DMS53 treated with DMSO at 0.1 percent for 48 hours (cell line): ENCODE results near the gene NLK.
"Not testable (repeated sequence)": the region's sequence is repeated elsewhere in the genome, so short reads cannot be mapped to it uniquely, and the experiment has no call there.

Experiments
- DNase-seq: peaks from one replicate; lab custom pipeline; 2025; ENCODE audit not compliant: unreplicated experiment; lab: John Stamatoyannopoulos, UW

The NLK gene

DNA sequence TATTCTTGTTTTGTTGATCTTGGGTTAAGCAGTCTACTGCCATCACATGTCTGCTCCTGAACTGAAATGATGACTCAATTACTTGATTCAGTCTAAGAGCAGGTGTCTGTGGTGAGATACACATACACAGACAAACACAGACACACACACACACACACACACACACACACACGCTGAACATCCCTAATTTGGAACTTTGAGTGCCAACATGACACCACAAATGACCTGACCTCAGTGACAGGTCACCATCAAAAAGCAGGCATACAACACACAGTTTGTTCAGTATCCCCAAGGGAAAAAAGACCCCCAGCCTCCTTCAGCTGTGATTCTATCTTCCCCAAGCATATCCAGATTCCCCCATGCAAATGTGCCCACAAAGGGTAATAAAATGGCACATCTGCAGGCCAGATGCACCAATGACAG is 146.4 kb downstream of the NLK start:
- DNase-seq = peak; percentile 38

DNA sequence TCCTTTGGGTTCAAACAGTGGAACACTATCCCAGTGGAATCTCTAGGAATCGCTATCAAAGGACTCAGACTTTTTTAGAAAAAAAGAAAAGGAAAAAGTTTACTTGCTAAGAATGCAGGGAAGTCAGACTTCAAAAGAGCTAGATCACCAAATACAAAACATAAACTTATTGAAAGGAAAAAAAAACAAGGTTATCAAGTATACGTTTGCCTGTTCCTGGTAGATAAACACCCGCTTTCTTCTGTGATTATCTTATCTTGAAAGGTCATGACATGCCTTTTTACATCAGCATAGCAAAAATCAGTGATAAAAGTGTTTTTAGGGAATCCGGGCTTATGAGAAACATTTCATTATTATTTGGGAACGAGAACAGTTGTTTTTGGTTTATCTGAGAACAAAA is 147.2 kb downstream of the NLK start:
- no peak for DNase-seq

DNA sequence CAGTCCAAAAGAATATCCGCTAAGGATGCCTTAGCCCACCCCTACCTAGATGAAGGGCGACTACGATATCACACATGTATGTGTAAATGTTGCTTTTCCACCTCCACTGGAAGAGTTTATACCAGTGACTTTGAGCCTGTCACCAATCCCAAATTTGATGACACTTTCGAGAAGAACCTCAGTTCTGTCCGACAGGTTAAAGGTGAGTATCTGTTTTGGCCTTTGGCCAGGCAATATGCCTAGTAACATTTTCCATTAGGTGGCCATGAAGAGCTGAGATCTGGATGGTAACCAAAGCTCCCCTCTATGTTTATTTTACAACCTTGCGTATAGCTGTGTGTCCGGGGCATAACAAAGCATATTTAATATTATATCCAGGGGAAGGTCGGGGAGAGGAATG is 148.5 kb downstream of the NLK start:
- no peak for DNase-seq

DNA sequence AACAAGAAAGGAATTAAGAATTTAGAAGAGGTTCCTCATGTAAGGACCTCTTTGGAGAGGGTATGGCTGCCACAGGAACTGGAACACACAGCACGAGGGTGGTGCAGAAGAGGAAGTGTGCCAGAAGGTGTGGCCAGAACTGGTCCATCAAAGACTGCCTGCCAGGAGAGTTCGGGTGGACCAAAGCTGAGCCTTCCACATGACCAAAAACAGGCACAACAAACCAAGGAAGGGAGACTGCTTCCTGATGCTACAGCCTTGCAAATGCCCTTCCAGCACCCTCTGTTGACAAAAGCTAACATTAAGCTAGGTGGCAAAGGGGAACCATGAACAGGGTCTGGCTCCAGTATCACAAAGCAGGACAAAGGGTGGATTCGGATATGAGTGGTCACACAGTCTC is 150.8 kb downstream of the NLK start:
- DNase-seq = no peak

DNA sequence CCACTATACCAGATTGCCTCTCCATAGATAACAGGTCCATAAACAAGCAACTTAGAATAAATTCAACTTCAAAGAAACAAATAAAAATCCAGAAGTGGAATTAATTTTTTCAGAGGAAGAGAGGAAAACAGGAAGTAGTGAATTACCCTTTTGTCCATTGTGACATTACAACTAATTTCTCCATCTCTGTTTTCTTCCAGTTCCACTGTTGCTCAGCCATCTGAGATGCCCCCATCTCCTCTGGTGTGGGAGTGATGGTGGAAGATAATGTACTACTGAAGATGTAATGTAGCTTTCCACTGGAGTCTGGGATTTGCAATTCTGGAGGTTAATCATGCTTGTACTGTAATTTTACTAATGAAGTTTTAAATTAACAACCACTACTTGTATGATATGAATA is 151.9 kb downstream of the NLK start:
- DNase-seq = no peak

DNA sequence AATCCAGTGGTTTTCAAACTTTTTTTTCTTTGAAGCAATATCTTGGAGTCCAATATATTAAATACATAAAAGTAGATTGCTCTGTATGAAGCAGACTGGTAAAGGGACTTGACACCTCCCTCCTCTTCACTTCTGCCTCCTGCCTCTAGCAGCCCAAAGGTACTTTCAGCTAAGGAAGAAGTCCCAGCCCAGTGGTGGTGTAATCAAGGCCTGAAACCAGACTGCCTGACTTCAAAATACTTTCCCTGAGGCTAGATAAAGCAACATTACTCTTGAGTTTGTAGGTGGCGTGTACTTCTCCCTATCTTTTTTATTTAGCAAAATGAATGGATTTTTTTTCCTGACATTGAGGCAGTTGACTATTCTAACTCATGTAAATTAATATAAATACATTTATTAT is 154.2 kb downstream of the NLK start:
- DNase-seq = no peak

DNA sequence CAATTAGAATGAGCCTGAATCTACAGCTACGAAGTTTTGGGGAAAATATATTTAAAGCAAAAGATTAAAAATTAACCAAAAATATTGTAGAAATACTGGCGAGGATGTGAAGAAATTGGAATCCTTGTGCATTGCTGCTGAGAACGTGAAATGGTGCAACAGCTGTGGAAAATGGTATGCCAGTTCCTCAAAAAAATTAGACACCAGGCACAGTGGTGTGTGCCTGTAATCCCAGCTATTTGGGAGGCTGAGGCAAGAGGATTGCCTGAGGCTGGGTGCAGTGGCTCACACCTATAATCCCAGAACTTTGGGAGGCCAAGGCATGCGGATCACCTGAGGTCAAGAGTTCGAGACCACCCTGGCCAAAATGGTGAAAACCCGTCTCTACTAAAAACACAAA is 156.6 kb downstream of the NLK start:
- DNase-seq = no peak

DNA sequence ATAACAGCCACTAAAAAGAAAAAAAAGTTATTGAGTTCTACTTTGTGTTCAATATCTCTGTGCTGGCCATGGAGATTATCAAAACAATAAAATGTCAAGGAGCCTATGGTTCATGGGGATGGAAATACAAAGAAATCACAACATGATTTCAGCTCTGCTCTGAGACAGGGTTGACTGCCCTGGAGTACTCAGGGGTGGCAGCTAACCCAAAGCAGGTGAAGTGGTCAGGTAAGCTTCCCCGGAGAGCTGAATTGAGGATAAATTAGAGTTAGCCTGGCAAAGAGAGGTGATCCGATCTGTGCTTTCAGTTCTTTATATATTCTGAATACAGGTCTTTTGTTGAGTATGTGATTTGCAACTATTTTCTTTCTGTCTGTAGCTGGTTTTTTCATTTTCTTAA is 157.3 kb downstream of the NLK start:
- no peak for DNase-seq

DNA sequence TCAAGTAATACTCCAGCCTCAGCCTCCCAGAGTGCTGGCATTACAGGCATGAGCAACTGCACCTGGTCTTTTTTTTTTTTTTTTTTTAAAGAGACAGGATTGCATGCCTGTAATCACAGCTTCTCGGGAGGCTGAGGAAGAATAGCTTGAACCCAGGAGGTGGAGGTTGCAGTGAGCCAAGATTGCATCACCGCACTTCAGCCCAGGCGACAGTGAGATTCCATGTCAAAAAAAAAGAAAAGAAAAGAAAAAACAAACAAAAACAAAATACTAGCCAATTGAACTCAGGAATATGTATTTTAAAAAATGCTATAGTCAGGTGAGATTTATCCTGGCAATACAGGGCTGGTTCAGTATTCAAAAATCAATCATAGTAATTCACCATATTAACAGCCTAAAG is 158.8 kb downstream of the NLK start:
- DNase-seq = no peak

DNA sequence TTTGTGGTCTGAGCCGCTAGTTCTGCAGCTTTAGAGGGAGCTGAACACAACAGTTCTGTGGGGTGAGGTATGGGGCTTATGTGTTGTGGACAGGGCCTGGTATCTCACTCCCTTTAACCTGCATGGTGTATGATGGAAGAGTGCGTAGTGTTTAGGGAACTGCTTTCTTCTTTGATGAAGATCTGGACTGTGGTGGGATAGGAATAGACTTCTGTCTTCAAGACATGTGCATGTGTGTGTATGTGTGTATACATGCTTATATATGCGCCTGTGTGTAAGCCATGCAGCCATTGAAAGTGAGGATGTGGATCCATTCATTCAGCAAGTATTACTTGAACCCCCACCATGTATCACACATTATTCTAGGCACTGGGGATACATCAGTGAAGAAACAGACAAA is 161.8 kb downstream of the NLK start:
- no peak for DNase-seq

DNA sequence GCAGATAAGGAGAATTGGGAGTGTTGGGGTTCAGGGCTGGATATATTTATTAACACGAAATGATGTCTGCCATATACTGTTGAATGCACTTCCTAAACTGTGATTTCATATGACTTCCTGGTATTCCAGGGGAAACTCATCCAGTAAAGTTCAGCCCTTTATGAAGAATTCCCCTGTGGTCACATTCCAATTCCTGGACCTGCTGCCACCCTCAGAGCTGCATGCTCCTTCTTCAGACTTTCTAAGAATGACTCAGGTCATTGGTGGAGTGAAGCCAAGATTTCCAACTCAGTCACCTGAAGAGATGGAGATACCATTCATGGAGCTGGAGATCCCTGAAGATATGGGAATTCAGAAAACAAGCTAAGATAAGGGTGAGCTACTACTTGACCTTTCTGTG is 162.3 kb downstream of the NLK start:
- DNase-seq = no peak

DNA sequence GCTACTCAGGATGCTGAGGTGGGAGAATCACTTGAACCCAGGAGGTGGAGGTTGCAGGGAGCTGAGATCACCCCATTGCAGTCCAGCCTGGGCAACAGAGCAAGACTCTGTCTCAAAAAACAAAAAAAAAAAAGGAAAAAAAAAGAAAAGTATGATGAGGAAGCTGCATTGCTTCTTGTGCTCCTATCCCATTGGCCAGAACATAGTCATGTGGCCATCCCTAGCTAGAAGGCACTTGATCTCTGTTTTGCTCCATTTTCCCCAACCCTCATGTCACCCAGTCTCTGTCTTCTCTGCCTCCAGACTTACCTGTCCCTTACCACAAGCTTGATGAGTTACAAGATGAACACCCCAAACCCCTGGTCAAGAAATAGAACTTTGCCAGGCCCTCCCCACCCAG is 163.8 kb downstream of the NLK start:
- no peak for DNase-seq

DNA sequence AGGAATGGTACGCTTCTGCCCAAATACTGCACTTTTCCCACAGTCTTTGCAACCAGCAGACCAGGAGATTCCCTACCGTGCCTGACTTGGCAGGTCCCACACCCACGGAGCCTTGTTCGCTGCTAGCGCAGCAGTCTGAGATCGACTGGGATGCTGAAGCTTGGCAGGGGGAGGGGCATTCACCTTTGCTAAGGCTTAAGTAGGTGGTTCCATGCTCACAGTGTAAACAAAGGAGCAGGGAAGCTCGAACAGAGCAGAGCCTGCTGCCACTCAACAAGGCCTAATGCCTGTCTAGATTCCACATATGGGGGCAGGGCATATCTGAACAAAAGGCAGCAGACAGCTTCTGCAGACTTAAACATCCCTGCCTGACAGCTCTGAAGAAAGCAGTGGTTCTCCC is 169.3 kb downstream of the NLK start:
- DNase-seq = no peak

DNA sequence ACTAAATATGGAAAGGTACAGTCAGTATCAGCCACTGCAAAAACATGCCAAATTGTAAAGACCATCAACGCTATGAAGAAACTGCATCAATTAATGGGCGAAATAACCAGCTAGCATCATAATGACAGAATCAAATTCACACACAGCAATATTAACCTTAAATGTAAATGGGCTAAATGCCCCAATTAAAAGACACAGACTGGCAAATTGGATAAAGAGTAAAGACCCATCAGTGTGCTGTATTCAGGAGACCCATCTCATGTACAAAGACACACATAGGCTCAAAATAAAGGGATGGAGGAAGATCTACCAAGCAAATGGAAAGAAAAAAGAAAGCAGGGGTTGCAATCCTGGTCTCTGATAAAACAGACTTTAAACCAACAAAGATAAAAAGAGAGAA is 171.1 kb downstream of the NLK start:
- not testable (repeated sequence) for DNase-seq

DNA sequence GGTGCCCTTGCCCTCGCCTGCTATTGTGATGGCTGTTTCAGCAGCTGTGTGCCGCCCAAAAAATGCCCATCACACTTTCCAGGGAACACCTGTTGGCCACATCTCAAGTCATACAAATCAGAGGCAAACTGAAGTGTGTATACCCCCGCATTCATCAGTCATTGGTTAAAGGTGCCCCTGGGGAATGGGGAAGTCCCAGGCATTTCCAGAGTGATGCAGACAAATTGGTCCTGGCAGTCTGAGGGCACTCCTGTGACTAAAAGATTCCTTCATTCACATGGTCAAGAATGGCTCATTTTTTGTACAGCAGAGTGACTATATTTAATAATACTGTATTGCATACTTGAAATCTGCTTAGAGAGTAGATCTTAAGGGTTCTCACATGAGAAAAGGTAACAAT is 173.6 kb downstream of the NLK start:
- no peak for DNase-seq

DNA sequence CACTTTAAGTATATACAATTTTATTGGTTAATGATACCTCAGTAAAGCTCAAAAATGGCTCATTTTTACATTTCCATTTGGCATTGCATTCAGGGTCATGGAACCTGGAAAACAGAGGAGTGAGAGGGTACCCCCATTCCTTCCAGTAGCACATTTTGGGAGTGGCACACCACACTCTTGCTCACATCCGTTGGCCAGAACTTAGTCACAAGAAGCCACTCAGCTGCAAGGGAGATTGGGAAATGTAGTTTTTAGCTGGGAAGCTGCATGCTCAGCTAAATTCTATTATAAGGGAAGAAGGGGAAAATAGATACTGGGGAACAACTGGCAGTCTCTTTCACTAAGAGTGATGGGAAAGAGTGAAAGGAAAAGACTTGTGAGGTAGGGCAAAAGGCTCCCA is 174.1 kb downstream of the NLK start:
- no peak for DNase-seq

DNA sequence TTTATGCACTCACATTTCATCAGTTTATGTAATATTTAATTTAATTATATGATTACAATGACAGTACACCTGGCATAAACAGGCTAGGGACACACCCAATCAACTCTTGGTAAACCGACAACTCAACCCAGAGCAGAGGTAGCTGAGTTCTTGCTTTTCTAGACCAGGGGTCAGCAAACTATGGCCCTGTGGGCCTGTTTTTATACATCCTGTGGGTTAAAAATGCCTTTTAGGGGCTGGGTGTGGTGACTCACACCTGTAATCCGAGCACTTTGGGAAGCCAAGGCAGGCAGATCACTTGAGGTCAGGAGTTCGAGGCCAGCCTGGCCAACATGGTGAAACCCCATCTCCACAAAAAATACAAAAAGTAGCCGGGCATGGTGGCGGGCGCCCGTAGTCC is 177.3 kb downstream of the NLK start:
- DNase-seq = no peak

DNA sequence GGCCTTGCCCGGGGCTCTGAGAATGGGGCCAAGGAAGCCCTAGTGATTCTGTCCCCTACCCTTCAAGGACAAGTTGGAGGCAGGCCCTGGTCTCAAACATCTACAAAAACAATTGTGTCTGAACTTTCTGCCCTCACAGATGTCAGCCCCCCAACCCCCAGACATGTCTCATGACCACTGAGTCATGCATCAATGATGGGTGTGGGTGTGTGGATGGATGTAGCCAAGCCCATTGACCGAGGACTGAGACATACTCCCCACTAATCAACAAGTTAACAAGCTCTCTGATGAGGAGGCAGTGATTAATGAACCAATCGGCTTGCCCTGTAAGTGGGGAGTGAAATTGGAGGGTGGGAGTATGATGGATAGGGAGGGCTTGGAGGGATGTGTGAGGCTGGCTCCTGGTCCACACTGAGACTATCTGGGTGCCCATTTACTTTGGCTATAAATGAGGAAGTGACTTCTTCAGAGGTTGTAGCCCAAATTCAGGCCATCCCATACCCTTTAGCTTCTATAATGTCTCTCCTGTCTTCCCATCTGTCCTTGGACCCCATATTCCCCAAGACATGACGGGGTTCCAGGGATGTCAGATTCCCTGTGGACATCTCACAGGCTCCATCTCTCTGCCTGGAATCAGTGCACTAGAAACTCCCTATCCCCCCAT is 179.4 kb downstream of the NLK start:
- no peak for DNase-seq

DNA sequence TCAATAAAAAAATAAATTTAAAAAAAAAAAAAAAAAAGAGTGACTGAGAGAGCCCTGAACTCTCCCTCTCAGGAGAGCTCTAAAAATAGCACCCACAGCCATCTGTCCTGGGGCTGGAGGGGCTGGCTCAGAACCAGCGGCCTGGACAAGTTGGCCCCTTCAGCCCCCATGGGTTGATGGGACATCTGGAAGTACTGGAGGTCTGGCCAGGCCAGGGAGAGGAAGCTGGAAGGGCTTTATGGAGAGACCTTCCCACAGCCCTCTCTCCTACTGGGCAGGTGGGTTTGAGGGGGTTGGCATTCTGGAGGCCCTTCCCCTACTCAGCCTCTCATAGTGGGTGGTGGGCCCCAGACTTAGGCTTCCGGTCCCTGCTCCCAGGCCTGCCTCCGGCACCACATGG is 182.8 kb downstream of the NLK start:
- no peak for DNase-seq

DNA sequence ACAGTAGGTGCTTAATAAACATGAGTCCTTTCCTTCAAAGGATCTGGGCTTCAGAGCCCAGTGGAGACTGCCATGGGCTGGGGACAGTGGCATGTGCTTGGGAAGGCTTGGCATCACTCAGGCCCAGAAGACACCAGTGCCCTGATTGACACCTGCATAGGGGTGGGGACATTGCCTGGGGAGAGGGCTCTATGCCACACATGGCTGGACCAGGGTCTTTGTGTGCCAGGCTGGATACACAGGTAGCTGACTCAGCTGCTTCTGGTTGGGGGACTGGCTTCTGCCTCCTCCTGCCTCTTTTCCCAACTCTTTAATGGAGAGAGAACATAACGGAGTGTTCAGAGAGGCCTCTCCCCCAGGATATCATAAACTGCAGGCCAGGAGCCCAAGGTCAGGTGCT is 183.4 kb downstream of the NLK start:
- DNase-seq = no peak

DNA sequence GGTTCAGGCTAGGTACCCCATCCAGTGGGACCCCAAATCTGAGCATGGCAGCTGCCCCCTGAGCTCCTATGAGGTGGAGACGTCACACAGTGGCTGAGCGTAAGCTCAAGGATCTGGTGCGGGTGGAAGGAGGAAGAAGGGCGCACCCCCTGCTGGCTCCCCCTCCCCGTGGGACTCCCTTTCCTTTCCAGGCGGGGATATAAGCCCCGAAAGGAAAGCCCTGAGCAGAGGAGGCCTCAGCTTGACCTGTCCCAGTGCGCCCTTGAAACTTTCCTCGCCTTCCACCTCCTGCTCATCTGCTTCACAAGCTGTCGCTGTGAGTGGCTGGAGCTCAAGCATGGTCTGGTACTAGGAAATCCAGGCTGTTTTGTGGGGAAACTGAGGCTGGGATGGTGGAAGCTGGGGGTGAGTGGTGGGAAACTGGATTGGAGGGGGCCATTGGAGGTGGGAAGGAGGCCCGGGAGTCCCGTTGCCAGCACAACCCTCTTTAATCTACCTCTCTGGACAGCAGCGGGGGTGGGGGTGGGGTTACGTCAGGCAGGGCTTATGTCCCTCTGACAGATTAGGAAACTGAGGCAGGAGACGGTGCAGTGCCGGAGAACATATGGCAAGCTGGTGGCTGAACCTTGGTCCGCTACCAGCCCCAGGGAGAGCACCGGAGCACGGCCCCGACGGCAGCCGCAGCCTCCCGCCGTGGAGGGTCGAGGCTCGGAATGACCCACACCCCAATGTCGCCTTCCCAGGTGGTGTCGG is 184.3 kb downstream of the NLK start:
- DNase-seq = no peak

DNA sequence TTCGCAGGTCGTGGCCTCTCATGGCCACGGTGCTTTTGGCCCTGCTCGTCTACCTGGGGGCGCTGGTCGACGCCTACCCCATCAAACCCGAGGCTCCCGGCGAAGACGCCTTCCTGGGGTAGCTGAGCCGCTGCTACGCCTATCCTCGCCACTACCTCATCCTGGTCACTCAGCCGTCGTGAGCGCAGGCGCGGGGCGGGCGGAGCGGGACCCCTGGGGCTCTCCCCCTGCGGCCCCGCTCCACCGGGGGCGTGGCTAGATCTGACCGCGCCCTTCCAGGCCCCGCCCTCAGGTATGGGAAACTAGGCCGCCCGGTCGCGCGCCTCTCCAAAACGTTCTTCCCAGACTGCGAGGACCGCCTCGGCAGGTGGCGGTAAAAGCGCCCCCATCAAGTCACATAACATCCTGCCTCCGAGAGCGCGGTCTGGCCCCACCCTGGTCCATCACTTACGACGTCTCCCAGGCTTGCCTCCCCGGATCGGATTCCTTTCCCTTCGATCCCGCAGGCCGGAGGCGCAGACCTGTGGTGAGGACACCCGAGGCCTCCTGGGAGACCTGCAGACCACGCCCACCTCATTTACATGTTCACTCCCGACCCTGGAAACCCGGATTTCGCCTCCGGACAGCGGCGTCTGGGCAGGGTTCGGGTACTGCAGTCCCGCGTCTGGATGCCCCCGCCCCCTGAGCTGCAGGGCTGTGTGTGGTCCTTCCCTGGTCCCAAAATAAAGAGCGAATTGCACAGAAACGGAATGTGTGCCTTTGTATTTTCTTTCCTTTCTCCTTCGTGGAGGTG is 185.0 kb downstream of the NLK start:
- peak; percentile 76 for DNase-seq
